GF-D8 (cell line): ENCODE data around the gene EPB41L3.
A peak's percentile ranks its signal among the peaks of the same experiment; 100 is the strongest.

Experiments used
- DNase-seq: peaks from one replicate; lab custom pipeline; 2025; lab: John Stamatoyannopoulos, UW

The EPB41L3 gene

DNA sequence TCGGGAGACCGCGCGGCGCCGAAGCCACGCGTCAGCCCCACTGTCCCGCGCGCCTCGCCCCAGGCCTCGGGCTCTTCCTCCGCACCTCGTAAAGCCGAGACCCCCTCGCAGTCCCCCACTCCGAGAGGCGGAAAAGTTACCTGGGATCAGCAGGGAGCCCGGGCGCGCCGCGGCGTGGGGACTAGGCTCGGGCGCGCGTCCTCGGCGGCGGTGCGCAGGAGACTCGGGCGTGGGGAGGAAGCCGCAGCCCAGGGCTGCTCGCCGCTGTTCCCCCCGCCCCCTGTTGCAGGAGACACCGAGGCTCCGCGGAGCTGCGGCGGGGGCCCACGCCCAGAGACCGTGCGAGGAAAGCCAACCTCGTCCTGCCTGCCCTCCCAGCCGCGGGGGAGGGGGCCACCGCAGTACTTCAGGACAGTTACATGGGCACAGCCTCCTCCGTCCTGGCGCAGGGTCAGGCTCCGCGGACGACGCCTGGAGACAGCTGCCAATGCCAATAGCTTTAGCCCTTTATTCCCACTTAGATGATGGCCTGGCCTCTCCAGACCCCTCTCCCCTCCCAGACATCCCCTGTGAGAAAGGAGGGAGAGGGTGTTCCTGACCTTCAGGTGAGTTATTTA is at the start of gene EPB41L3:
Gene EPB41L3, minus strand, starts transcription at position 225 of the 617 bp plus-strand sequence. CDS start 54,814 bp downstream, outside the sequence.
- no peak for DNase-seq

DNA sequence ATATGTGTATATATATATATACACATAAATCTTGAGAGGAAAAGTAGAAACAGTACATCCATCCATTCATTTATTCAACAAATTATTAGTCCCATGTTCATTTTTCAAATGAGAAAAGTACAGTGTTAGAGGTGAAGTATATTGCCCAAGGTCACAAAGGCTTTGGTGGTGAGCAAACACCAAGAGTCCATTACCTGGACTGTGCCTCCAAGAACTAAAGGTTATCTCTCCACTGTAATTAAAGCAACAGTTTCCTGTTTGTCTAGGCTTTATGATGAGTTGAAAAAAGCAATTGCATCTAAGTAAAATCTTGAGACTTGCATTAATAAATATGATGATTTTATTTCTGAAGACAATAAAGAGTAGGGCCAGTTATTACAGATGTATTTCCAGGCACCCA is 44.7 kb upstream of the EPB41L3 start:
- DNase-seq, result no peak

- no peak for DNase-seq
Measured at GRCh38 chr18:5585653-5586052, 41.9 kb upstream of the EPB41L3 start.

DNA sequence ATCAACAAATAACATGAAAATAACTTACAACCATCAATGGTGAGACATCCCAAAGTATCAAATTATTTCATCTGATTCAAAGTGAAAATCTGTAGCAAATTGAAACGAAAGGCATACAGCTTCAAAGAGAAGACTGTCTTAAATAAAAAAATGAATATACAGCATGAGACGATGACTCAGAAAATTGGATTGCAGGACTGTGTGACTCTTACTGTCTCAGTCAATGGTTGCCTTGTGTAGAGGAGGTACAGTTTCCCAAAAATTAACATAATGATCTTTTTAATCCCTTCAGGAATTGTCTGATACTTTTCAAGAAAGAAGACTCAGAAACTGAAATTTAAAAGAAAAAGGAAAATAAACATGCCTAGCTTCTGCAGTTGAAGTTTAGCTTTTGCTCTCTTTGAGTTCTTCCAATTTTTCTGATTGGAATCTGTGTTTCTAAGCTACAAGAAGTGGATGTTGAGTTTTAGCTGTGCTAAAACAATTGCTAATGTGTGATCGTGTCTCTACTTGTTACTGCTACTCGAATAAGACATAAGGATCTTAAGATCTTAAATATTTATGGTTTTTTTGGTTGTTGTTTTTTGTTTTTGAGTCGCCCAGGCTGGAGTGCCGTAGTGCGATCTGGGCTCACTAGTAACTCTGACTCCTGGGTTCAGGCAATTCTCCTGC is 41.1 kb upstream of the EPB41L3 start:
- DNase-seq, result no peak

DNA sequence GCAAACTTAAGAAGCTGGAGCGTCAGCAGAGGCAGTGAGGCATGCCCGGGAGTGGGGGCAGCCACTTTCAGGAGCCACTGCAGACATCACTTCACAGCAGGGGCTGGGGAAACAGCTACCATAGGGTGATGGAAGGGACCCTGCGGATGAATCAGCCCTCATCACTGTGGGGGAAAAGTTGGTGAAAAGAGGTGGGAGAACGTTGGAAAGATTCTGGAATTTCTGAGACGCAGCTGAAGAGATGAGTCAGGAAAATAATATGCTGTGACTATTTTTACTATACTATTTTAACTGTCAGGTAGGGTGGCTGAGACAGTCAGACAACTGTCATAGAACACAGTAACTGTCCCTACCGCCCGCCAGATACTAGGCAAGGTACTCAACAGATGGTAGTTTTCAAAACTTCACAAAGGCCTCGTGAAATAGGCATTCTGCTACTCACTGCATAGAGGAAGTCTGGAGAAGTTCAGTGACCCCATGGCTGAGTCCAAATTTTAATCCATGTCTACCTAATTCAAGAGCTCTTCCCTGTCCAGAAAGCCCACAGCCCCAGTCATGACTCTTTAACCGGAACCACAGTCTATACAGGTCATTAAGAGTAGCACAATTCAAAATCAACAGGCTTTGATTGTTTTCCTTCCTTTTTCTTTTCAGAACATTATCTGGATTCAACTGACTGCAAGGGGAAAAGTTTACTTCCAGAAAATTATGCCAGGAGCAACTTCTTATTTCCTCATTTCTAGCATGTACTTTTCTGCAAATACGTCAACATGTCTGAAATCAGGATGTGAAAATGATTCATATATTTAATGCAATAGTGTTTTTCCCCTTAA is 39.3 kb upstream of the EPB41L3 start:
- DNase-seq, result no peak

DNA sequence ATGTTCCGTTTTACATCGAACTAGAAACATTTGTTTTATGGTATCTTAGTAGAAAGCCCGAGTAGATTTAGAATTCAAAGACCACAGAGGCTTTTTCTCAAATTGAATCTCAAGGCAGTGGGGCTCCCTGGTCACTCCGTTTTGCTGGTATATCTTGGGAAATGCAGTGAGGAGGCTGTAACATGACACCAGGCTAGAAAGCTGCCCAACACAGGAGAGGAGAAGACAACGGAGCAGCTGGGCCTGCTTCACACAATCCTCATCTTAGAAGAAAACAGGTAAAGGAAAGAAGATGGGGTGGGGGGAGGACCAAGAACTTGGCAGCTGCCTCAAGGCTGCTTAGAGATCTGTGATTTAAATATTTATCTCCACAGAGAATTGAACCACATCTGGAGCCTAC is 38.3 kb upstream of the EPB41L3 start:
- no peak for DNase-seq

- DNase-seq, result no peak
Measured at GRCh38 chr18:5574843-5575242, 31.0 kb upstream of the EPB41L3 start.

DNA sequence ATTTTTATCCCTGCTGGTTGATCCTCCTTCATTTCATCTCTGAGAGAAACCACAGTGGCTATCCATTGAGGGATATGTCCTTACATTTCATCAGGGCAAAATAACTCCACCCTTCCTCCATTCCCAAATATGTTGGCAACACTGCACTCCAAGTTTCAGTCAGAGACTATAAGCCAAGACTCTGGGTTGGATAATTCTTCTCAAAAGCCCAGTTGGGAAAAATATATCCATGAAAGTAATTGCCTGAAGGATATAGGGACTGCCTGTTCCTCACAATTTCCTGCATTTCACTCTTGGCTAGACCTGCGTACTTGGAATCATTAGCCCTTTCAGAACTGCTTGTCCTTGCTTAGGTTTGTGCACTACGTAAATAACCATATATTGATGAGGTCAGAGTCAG is 27.9 kb upstream of the EPB41L3 start:
- DNase-seq, result no peak

GRCh38 chr18:5570613-5571012 is 26.8 kb upstream of the EPB41L3 start:
- peak; percentile 28 for DNase-seq

DNA sequence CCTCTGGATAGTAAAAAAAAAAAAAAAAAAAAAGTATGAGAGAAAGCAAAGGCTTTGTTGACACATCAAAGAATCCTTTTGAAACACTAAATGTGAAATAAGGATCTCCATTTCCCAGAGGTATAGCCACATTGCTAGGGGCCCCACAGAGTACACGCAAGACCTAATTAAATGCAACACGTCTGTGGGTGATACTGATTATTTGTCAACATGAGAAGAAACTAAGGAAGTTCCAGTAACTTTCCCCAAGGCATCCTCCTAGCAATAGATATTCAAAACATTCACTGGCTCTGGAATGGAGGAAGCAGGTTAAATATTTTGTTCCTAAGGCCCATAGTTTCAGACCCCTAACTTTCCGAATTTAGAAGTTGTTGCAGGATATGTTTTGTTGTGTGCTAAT is 24.6 kb upstream of the EPB41L3 start:
- DNase-seq, result no peak

GRCh38 chr18:5558851-5559250 is 15.1 kb upstream of the EPB41L3 start:
- no peak for DNase-seq

DNA sequence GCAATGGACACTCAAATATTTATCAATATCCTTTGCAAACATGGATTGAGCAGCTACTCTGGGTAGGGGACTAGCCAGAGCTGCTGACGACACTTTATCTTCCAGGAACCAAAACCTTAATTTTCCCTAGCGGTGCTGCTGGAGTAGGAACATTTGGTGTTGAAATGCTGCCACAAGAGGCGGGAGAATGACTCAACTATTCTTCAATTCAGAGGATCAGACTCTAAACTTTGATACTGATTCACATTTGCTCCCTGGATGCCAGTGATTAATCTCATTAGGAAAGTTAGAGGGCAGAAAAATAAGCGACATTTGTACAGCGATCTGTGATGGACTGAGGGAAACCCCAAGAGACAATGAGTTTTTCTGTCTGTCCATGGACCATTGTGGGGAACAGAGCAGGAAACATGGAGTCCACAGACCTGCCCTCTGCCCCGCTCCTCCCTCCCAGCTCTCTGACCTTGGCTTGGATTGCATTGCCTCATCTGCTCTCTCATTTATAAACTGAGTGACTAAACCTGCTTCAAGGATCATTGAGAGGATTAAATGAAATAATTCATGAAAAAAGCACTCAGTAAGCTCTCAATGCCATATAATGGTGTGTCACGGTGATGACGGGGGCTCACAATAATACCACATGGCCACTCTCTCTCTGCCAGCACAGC is 12.6 kb upstream of the EPB41L3 start:
- no peak for DNase-seq

GRCh38 chr18:5554629-5555028 is 10.8 kb upstream of the EPB41L3 start:
- no peak for DNase-seq

DNA sequence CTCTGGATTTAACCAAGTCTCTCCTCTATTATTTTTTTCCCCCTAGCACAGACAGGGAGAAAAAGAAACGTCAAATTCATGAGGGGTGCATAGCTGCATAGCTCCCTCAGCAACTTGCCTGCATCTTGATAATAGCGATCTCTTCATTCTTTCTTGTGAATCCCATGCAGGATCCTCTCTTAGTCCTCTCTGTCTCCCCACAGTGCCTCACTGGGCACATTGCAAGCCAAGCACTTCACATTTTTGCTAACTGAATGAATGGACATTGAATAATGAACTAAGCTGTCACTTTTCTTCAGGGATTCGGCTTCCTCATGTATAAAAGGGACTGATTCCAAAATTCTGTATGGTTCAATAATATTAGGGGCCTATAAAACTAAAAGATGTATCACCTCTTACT is 2.9 kb upstream of the EPB41L3 start:
- no peak for DNase-seq

DNA sequence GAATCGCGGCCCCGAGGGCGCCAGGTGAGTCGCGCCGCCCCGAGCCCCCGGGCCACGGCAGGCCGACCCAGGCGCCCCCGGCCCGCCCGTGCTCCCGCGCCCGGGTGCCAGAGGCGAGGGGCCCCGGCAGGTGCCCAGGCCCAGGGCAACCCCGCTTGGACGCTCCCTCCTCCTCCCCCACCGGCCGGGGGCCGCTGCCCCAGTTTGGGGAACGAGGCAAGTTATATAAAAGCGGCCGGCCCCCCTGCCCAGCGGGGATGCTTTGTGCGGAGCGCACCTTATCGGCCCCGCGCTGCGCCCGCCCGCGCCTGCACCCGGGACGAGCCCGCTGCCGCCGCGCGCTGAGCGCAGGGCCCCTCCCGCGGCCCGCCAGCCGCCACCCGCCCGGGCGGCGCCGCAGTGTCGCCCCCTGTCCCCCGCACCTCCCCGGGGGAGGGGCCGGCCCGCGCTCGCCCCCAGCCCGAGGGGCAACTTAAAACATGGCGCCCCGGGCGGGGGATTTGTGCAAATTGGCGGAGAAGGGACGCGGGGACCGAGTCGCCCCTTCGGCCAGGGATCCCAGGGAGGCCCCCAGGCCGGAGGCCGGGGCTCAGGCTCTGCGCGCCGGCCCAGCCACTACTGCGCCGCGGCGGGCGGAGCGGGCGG is 639 bp downstream of the EPB41L3 start:
- DNase-seq, result no peak

DNA sequence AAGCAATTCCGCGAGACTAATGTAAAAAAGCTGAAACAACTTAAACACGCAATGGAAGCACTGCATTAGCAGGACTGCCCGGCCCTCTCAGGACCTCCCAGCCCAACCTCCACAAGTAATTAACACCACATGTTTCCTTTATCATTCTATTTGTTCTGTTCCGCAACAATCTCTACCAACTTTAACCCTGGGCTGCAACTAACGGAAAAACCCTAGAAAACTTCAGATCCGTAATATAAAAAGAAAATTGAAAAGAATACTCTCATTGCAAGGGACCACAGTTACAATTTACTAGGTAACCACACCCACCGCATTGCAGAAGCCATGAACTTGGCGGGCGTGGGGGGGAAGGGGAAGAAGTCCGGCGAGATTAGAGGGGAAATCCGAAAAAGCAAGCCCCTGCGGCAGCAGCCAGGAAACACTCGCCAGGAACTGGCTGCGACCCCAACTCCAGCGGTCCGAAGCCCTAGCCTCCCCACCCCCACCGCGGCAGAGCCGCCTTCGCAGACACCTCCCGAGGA is 1.2 kb downstream of the EPB41L3 start:
- DNase-seq, result no peak

GRCh38 chr18:5541644-5542043 is 2.2 kb downstream of the EPB41L3 start:
- no peak for DNase-seq

- DNase-seq, result no peak
Measured at GRCh38 chr18:5539391-5539790, 4.4 kb downstream of the EPB41L3 start.

DNA sequence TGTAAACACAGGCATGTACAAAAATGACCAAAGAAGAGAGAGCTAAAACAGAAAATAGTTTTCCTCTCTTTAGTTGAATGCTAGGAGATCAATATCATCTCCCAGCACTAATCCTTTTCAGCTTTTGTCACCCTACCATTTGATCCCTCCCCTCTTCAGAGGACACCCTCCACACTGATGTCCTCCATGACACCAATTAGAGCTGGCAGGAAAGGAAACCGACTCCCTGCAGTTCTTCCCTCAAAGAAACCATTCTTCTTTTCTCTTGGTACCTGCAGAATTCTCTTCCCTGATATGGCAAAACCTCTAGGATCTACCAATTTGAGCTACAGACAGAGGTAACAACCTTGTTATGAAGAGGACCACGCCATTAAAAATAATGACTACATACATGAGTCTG is 5.3 kb downstream of the EPB41L3 start:
- no peak for DNase-seq

DNA sequence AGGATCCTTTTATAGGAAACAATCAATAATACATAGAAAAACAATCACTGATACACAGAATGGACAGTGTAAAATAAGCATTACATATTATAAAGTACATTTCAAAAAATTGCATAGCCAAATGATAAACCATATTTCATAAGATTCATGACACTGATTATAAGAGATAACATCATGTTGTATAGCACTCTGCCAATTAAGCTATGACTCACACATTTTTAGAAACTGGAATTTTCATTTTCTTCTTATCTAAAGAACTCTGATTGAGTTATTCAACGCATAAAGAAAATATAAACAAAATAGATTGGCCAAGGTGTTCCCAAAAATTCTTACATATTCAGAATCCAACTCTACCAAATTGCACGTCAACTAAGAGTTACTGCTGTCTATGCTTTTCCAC is 5.9 kb downstream of the EPB41L3 start:
- no peak for DNase-seq

- no peak for DNase-seq
Measured at GRCh38 chr18:5534845-5535244, 9.0 kb downstream of the EPB41L3 start.

GRCh38 chr18:5532066-5532465 is 11.7 kb downstream of the EPB41L3 start:
- no peak for DNase-seq
